ENCODE measurements around the gene DPYD.

DPYD gene

DNA sequence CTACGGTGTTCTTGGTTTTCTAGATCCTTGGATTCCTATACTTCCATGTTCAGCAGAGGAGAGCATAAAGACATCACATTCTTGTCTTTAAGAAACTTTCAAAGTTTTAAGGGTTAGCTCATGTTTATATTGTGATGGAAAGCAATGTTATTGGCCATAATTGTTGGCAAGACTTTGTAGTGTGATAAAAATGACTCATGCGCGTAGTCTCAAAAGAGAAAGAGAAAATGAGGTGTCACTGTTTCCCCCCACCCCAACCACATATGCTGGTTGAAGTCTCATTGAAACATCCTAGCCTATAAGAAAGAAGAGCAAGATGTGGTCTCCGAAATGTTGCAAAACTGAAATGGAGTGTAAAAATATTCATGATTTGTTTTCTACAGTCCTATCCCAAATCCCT lies 850.5 kb downstream of the DPYD start:
- DNase-seq, result no peak

GRCh38 chr1:97069312-97069711 lies 851.5 kb downstream of the DPYD start:
- DNase-seq, result no peak

DNA sequence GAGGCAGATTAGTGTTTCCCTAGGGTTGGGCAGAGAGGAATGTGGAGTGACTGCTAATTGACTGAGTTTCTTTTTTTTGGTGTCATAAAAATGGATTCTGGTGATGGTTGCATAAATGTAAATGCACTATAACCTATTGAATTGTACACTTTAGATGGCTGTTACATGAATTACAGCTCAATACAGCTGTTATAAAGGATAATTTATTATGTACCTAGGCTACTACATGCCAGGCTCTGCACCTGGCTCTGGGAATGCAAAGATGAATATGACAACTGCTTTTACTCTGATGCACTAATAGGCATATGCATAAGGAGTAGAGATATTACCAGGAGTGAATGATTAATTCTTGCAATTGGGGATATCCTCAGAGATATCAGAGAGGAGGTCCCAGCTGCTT lies 854.0 kb downstream of the DPYD start:
- no peak for DNase-seq

- no peak for DNase-seq
Observed at GRCh38 chr1:97063532-97063931, 857.3 kb downstream of the DPYD start.

GRCh38 chr1:97061604-97062003 lies 859.2 kb downstream of the DPYD start:
- no peak for DNase-seq

DNA sequence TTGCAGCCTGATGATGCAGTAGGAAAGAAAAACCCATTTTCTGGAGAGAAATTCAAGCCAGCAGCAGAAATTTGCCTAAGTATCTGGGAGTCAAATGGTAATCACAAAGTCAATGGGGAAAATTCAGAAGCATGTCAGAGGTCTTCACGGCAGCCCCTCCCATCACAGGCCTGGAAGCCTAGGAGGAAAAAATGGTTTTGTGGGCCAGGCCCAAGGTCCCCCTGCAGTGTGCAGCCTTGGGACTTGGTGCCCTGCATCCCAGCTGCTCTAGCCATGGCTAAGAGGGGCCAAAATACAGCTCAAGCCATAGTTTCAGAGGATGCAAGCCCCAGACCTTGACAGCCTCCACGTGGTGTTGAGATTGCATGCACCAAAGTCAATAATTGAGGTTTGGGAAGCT lies 864.4 kb downstream of the DPYD start:
- no peak for DNase-seq

DNA sequence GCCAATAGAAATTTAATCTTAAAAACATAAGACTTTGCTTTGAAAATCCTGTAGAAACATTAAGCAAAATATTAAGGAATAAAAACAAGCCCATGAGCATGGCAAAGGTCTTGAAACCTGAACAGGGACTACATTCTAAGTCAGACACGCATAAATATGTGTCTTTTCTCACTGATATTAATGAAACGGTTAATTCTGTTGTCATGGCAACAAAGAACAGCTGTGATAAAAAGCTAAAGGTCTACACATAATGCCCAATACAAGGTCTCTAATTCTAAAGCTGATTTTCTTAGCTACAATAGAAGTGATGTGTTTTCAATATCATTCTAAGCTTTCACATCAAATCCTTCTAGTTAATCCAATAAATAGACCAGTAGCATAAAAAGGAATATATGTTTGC lies 867.6 kb downstream of the DPYD start:
- DNase-seq, result no peak

DNA sequence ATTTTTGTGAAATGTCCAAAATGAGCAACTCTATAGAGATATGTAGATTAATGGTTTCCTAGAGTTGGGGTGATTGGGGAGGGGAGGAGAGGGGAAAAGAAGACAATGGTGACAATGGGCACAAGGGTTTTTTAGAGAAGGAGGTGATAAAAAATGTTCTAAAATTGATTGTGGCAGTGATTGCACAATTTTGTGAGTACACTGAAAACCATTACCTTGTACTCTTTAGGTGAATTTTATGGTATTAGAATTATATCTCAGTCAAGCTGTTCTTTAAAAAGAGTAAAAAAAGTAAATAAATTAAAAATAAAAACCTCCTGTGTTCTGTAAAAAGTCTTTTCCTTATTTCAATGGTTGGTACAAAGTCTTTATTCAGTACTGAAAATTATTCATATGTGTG lies 869.0 kb downstream of the DPYD start:
- DNase-seq, result no peak

GRCh38 chr1:97050506-97050905 lies 870.3 kb downstream of the DPYD start:
- no peak for DNase-seq

DNA sequence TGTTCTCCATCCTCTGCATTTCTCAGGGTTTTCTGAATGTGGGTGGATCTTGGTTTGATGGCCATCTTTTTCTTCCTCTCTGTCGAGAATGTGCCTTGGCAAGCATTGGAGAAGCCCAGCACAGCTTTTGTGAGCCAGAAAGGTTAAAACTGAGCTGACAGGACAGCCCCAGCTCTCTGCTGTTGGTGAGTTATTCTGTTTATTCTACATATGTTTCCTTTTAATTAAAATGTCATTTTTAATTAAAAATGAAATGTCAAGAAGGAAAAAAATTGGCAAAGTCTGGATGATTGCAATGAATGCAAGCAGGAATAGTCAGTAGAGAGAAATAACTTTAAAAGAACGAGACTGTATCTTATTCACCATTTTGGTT lies 873.4 kb downstream of the DPYD start:
- no peak for DNase-seq

DNA sequence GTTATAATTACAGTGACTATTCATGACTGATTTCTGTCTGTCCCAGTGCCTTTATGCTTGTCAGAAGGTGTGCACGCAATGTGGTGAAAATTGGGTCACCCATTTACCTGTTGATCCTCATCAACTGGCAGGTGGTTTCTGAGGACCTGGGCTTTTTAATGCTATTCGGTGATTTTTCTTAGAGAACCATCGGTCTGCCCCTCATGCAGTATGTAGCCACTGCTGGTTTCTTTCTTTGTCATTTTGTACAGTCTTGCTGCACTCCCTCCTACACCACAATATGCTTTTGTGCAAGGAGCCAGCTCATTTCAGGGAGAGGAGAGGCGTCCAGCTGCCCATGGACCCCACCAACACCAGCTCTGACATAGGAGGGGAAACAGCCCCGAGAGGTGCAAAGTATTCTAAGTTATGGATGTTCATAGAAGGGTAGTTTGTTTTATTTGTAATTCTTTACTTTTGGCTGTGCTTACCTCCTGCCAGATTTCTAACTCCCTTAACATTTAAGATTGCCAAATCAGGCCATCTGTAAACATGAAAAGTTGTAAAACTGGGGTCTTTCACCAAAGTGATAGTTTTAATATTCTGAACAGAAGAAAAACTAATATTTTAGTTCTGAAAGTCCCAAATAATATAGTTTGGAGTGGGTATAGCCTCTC lies 873.9 kb downstream of the DPYD start:
- no peak for DNase-seq

DNA sequence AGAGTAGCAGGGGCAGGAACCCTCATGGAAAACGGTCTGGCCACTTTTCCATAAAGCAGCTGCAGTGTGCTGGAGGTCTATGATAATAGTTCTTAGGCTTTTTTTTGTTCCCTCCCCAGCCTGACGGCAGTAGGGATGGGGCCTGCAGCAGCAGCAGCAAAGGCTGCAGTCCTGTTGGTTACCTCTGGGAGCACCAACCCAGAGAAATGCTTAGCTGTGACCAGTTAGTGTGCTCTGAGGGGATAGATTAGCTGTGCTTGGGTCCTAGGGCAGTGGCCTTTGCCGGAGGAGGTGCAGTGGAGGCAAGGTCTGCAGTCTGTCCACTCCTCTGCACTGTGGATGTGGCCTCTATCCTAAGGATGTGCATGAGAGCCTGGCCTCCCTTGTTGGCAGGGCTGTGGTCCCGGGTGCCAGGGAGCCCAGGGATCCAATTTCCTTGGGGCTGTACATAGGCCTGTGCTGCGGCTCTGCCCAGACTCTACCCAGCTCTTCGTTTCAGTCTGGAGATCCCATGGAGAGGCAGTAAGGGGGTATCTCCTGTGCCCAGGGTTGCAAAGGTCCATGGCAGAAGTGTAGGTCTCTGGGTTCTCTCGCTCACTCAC lies 876.6 kb downstream of the DPYD start:
- DNase-seq, result no peak

DNA sequence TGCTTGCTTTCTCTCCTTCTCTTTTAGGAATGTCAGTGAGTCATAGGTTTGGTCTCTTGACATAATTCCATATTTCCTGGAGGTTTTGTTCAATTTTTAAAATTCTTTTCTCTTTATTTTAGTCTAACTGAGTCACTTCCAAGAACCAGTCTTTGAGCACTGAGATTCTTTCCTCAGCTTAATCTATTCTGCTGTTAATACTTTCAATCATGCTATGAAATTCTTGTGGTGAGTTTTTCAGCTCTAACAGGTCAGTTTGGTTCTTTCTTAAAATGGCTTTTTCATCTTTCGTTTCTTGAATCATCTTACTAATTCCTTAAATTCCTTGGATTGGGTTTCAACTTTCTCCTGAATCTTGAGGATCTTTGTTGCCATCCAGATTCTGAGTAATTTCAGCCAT lies 878.3 kb downstream of the DPYD start:
- DNase-seq, result no peak

GRCh38 chr1:97041026-97041425 lies 879.8 kb downstream of the DPYD start:
- DNase-seq, result no peak

GRCh38 chr1:97038410-97038809 lies 882.4 kb downstream of the DPYD start:
- DNase-seq, result no peak

GRCh38 chr1:97034651-97035050 lies 886.2 kb downstream of the DPYD start:
- DNase-seq, result no peak

GRCh38 chr1:97033949-97034348 lies 886.9 kb downstream of the DPYD start:
- no peak for DNase-seq

Measured in activated CD4-positive, CD25-positive, alpha-beta regulatory T cell treated with anti-CD3 and anti-CD28 coated beads, Interleukin-2, amount 50 U/mL, for 72 hours (primary cell).